Fibroblast of skin of back (primary cell): ENCODE measurements around the gene CHMP1A.

Experiments used
- DNase-seq: peaks from one replicate; pipeline ENCODE4 v3.0.0-alpha.2; 2013

Gene CHMP1A

DNA sequence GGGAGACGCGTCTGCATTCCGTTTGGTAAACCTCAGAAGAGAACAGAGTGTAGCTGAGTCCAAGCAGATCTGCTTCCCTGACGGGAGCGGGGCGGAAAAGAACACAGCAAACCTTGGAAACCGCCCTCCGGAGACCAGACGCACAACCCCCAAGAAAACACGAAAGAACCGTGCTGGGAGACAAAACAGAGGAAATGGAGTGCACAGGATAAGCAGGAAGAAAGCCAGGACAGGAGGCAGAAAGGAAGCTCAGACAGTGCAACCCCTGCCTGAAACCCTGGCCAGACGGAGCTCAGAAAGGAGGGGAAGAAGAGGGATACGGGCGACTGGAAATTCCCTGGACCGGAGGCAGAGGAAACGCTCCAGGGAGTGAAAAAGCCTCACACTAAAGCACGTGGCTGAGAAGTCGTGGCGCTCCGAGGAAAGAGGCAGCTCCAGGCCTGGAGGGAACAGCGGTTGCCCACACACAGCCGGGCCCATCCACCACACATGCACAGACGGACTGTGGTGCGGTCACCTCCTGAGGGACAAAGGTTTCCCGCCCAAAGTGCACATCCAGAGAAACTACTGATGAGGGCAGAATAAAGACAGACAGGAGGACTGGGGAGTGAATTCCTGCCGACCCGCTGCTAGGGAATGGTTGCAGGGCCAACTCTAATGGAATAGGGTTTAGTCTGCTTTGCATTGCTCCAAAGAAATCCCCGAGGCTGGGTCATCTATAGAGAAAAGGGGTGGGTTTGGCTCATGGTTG lies 33.8 kb downstream of the CHMP1A start:
- DNase-seq: peak; percentile 25

DNA sequence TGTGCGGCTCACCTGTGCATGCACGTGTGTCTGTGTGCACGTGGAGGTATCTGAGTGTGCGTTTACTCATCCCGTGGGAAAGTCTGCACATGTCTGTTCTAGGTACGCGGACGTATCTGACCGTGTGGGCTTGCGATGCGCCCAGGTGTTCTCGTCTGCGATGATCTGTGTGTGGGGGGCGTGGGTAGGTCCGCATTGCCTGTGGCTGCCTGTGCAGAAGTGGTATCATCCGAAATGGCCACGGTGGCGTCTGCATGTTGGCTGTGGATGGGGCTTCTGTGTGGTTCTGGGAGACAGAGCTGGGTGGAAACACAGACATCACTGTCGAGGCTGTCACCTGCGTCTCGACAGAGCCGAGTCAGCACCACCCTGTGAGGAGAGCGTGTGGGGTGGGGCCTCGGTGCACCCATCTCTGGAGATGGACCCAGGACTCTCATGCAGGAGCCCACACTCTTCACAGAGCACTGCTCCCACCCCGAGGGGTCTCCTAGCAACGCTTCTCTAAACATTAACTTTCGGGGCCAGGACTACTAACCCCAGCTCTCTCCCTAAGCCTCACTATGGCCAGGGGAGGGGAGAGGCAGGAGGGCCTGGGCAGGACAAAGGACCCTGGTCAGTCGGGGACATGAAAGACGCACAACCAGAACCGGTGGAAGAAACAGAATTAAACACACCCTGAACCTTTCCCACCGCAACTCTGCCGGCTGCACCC lies 35.7 kb downstream of the CHMP1A start:
- DNase-seq: no peak

DNA sequence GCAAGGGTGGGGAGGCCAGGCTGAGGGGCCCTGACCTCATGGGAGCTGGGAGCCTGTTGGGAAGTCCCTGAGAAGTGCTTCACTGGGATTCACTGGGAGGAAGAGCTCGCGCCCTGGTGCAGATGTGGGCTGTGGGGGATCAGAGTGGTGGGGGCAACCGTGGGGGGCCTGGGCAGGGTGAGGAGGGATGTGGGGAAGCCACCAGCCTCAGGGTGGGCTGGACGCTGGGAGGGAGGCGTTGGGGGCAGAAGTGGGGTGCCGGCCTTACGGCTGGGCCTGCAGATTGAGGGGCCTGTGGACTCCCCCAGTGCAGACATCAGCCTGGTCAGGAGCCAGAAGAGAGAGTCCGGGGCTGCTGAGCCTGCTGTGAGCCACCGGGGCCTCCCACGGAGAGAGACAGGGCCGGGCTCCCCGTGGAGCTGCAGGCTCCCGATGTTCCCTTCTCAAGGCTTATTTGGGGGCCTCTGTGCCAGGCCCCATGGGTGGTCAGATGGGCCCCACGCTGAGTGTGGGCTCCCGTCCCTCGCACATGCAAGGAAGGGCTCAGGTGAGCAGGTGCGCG lies 36.3 kb downstream of the CHMP1A start:
- DNase-seq: no peak

DNA sequence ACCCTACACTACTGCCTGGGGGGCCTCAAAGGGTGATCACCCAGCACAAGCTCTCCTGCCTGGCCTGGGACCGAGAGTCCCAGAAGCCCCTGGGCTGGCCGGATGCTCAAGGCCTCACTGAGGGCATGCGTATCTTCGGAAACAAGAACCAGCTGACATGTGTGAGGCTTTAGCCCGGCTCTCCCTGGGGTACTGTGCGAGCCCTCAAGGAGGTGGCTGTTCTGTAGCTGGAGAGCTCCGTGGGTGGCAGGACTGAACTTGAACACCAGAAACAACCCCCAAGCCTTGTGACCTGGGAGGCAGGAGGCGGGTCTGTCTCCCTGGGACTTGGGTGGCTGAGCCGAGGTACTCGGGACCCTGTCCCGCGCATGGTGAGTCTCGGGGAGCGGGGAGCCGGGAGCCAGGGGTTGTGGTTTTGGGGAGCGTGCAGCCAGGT lies 37.1 kb downstream of the CHMP1A start:
- DNase-seq: no peak

DNA sequence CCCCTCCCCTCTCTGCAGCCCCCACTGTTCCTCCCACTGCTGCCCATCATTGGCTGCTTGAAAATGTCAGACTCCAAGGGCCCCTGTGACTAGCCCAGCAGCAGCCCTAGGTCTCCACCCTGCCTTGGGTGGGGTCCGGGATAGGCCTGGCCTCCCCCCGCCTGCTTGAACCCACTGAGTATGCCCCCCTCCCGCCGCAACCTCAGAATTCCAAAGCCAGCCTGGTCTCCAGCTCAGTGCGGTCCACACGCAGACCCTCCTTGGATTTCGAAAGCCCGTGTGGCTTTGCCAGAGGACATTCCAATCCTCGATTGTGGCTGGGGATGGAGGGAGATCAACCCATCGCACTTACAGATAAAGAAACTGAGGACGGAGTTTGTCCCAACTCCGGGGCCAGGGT lies 37.7 kb downstream of the CHMP1A start:
- DNase-seq: no peak

DNA sequence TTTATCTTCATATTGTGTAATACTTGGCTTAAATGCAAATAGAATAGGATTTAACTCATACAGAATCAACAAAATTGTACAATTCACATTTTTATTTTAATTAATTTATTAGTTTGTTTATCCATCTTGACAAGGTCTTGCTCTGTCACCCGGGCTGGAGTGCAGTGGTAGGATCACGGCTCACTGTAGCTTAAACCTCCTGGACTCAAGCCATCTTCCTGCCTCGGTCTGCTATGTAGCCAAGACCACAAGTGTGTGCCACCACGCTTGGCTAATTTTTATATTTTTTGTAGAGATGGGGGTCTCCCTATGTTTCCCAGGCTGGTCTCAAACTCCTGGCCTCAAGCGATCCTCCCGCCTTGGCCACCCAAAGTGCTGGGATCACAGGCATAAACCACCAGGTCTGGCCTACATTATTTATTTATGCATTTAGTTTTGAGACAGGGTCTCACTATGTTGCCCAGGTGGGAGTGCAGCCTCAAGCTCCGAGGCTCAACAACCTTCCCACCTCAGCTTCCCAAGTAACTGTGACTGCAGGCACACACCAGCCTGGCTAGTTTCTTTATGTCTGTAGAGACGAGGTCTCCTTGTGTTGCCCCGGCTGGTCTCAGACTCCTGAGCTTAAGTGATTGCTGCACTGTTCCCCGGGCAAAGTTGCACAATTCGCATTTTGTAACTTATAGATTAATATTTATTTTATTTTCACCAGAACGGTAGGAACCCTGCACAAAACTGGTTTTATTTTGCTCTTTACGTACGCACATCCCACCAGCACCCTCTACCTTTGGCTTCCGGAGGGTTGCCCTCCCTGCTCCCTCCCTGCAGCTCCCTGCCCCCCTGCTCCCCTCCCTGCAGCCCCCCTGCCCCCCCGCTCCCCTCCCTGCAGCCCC lies 39.2 kb downstream of the CHMP1A start:
- no peak for DNase-seq

DNA sequence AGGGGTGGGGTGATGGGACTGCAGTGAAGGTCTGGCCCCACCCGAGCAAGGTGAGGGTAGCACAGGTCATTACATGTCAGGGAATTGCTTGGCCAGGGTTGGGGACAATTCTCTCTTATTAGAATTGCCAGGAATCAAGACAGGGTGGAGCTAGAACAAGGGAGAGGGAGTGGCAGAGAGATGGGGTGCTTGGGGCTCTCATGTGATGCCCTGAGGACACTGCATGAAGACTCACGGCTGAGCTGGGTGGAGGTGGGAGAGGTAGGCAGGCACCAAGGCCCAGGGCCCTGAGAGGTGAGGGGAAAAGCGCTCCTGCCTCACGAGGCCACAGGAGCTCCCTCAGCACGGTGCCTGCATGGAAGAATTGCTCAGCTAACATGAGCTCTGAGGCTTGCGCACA lies 40.5 kb downstream of the CHMP1A start:
- DNase-seq: no peak

DNA sequence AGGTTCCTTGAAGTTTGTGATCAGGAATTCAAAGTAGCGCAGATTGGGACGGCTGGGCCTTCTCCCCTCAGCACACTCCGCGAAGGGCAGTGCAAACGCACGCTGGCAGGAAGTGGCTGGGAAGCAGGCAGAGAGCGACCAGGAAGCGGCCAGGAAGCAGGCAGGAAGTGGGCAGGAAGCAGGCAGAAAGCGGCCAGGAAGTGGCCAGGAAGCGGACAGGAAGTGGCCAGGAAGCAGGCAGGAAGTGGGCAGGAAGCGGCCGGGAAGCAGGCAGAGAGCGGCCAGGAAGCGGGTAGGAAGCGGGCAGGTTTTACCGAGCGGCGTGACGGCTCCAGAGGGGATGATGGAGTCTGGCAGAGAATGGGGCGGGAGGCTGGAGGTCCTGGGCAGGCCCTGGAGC lies 40.9 kb downstream of the CHMP1A start:
- DNase-seq: no peak

DNA sequence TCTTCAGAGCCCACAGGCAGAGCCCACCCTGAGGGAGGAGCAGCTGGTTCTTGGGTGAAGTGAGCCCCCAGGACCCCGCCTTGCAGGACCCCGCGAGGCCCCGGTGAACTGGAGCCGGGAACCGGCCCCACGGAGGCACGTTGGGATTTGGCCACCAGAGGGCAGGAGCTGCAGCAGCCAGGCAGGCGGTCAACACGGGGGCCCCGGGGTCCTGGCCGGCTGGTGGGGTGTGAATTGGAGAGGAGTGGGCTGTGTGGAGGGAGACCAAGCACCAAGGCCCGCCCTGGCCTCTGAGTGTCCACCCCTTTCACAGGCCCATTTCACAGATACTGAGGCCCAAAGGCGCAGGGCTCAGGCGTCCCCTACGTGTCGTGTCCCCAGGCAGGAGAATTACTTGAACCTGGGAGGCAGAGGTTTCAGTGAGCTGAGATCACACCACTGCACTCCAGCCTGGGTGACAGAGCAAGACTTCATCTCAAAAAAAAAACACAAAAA lies 41.9 kb downstream of the CHMP1A start:
- no peak for DNase-seq

DNA sequence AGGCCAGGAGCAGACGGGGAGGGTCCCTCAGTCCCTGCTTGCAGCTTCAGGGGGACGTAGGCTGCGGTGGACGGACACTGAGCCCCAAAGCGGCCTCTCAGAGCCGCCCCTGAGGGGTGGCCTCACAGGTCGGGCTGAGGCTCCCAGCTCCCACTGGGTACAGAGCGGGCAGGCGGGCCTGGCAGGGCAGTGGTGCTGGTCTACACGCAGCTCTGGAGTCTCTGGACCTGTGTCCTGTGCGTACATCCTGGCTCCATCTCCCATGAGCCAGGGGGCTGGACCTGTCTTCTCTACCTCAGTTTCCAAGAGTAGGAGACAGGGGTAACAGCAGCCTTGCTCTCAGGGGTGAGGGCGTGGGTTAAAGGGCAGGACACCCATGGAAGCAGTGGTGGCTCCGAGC lies 42.3 kb downstream of the CHMP1A start:
- no peak for DNase-seq

DNA sequence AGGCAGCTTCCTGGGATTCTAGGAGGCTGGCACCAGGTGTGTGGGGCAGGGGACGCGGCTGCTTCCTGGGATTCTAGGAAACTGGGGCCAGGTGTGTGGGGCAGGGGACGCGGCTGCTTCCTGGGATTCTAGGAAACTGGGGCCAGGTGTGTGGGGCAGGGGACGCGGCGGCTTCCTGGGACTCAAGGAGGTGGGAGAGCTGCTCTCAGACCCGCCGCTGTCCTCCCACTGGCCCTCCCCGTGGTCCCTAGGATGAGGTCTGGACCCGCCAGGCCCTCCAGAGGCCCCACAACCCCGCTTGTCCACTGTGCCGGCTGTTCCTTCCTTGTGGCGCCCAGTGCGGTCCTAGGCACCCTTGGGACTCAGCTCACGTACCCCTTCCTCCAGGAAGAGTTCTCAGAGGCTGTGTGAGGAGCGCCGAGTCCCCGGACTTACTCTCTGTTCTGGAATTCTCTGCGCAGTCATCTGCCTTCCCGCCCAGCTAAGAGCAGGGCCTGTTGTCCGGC lies 43.5 kb downstream of the CHMP1A start:
- DNase-seq: no peak

DNA sequence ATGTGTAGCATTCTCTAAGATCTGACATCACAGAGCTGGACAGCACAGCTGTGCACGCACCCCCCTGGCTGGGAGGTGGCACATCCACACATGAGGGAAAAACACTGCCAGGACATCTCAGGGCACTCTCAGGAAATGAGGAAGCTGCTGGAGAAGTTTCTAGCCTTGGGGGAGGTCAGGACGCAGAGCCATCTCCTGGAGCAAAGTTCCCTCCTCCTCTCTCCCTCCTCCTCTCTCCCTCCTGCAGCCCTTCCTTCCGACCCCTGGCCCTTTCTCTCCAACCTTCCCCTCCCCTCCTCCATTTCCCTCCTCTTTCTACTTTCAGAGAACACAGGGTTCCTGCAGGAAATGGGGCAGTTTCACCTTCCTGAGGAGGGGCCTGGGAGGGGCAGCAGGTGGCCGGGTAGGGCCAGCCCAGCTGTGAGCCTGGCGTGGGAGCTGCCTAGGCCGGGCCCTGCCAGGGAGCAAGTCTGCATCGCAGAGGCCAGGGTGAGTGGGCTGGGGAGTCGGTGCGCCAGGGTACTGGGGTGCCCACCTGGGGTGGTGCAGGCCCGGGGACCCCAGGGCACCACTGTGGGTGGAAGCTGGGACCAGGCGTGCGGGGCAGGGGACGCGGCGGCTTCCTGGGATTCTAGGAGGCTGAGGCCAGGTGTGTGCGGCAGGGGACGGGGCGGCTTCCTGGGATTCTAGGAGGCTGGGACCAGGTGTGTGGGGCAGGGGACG lies 44.1 kb downstream of the CHMP1A start, which contains the start of gene DPEP1:
Gene DPEP1 (plus strand): TSS at position 412 of the 723 bp plus-strand sequence. CDS start 16,769 bp downstream, outside the sequence.
- no peak for DNase-seq

DNA sequence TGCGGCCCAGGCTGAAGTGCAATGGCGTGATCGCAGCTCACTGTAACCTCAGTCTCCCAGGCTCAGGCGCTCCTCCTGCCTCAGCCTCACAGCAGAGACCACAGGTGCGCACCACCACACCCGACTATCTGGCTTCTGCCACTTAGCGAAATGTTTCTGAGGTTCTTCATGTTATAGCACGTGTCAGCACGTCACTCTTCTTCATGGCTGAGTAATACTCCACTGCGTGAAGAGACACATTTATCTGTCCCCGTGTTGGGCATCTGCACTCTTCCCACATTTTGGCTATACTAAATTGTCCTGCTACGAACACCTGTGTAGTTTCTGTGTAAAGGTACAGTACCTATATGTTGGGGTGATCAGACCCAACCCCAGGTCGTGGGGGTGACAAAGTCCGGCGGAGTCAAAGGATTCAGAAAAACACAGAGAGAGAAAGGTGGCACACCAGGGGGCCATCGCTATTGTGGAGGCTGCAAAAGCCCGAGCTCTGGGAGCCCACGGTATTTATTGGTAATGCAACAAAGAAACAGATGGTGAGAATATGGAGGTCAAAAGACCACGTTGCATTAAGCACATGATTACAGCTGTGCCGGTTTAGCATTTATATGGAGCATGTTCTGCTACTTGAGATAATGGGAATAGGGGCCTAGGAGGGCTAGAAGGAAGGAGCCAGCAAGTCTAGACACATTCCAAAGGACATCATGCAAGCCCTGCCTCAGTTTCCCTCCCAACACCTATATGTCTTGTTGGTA lies 44.9 kb downstream of the CHMP1A start:
- DNase-seq: no peak

DNA sequence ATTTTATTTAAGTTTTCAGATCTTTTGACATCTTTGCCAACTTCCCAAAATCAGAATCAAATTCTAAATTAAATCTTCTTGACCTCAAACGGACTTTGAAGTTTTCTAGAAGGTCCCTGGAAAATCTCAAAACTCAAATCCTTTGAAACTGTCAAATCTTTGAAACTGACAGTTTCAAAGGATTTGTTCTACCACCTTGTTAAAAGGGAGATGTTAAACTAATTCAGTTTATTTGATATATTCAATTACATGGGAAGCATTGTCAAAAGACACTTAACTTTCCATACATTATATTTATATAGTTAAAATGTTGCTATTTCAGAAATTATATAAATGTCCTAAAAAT lies 47.4 kb downstream of the CHMP1A start:
- no peak for DNase-seq

DNA sequence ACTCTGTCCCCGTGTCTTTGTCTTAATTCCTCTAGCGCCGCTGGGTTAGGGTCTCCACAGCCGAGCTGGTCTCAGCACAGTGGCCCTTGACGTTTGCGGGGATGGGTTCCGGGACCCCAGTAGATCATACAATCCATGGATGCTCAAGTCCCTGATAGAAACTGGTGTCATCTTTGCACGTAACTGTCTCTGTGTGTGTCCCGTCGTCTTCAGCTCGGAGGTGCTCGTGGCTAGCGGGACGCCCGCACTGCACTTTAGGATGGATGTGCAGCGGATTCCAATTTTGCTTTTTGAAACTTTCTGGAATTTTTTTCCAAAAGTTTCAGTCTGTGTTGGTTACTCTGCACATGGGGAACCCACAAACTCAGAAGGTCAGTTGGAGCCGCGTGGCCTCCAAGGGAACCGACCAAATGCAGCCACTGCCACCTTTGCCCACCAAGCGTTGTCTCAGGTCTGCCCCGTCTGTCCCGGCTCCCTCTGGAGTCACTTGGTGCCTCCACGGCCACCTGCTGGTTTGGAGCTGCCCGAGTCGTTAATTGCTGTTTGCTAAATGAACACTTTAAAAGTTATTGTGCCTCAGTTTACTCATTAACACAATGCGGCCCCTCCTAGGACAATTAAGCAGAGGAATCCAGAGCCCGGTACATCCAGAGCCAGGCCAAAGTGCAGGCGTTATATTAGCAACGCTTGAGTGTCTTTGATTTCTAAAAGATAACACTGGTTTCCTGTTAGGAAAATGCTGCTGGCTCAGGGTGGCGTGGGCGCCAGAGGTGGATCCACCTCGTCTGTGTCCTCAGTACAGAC lies 49.4 kb downstream of the CHMP1A start:
- no peak for DNase-seq

DNA sequence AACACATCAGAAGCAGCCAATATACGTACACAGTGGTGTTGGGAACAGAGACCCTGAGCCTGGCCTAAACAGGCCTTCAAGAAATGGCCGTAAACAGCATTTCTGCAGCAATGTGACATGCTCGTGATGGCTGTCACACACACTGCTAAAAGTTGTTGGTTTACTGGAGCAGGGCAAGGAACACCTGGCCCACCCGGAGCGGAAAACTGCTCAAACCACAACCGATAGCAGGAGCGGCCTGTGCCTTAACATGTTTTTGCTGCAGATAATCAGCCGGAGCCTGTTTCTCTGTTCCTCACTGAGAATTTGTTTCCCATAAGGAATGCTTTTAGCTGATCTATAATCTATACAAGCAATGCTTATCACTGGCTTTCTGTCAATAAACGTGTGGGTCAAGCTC lies 50.1 kb downstream of the CHMP1A start:
- no peak for DNase-seq

DNA sequence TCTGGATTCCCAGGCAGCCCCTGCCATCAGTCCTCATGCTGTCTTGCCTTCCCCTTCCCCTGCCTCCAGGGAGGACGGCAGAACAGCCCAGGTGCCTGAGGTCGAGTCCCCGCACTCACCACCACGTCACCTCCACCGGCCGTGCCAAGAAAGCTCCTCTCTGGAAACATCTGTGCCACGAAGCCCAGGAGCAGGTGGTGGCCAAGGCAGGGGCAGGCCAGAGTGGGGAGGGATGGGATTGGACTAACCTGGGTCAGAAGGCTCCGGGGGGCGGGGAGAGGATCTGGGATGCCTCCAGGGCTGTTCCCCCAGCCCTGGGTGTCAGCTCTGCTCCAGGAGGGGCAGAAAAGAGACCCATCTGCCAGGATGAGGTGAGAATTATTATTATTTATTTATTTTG lies 51.5 kb downstream of the CHMP1A start:
- no peak for DNase-seq

DNA sequence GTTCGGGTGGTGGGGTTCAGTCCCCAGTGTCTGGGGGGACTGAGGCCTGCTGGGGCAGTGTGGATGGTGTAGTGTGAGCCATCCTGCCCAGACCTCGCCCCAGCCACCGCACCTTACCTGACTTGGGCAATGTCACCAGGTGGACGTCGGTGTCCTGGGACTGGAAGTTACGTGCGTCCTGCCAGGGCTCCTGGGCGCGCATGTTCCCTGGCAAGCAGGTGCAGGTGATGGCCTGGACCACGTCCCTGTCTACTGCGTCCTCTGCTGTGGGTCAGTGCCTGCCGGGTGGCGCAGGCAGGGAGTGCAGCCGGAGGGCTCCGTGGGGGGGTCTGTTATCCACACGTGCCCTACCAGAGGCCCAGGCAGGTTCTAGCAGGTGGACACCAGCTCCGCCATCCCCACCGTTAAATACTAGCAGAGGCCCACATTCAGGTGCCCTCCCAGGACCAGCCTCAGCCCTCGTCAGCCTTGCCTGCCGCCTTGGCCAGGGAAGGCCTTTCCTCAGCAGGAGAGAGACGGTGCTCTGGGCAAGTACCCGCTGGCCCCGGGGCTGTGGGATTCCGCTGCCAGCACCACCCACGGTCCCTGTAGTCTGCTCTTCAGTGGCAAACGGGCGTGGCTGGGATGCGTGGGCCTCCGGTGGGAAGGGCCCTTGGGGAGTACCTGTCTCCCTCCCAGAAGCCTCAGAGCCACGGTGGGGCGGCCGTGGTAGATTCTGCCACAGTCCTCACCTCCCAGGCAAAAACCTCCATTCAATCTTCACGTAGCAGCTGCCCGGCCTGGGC lies 52.1 kb downstream of the CHMP1A start:
- no peak for DNase-seq

DNA sequence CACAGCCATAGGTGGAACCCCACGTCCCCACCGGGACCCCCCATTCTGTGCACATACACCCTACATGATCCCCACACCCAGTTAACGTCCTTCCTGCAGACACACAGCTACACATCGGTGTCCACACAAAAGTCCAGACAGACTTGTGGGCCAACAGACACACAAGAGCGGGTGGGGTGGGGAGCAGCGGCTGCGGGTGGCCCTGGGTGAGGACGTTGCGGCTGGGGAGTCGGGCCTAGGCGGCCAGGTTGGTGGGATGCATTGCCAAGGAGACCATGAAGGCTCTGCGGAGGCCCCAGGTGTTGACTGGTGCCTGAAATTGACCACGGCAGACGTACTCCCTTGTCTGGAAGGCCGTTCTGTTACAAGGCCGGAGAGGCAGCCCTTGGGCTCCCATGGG lies 52.7 kb downstream of the CHMP1A start:
- no peak for DNase-seq
